Smooth muscle cell (in vitro differentiated cells): ENCODE results near the gene HOXA6. TPM values are rescaled to one million over a fixed set of nuclear protein-coding genes. Genes with fewer than 3 reads are reported as not detected.

ENCODE experiments used
- DNase-seq: peaks from one replicate; lab custom pipeline; 2025; ENCODE audit not compliant: unreplicated experiment; lab: John Stamatoyannopoulos, UW
- H2AFZ ChIP-seq: fragments of 200-600 bp; sonication (generic); 2 replicates; pipeline ENCODE4 v1.6.0; 2016; ENCODE audit warnings: antibody characterized with exemption, low read depth, mild to moderate bottlenecking
- H3F3A ChIP-seq: fragments of 200-600 bp; sonication (generic); 2 replicates; pipeline ENCODE4 v1.6.0; 2017; ENCODE audit warnings: antibody characterized with exemption, low read depth
- H3K27ac ChIP-seq: fragments of 200-600 bp; sonication (generic); 2 replicates; pipeline ENCODE4 v1.5.1; 2016; ENCODE audit warnings: low read depth, mild to moderate bottlenecking
- H3K27me3 ChIP-seq: fragments of 200-600 bp; sonication (generic); 2 replicates; pipeline ENCODE4 v1.6.1; 2016; ENCODE audit warnings: low read depth, mild to moderate bottlenecking
- H3K36me3 ChIP-seq: fragments of 200-600 bp; sonication (generic); 2 replicates; pipeline ENCODE4 v1.5.1; 2016; ENCODE audit warnings: low read depth
- H3K4me1 ChIP-seq: fragments of 200-600 bp; sonication (generic); 2 replicates; pipeline ENCODE4 v1.5.1; 2016; ENCODE audit warnings: low read depth
- H3K4me2 ChIP-seq: fragments of 200-600 bp; sonication (generic); 2 replicates; pipeline ENCODE4 v1.6.0; 2016; ENCODE audit warnings: mild to moderate bottlenecking
- H3K4me3 ChIP-seq: fragments of 200-600 bp; sonication (generic); 2 replicates; pipeline ENCODE4 v1.5.1; 2016; ENCODE audit warnings: mild to moderate bottlenecking
- H3K79me2 ChIP-seq: fragments of 200-600 bp; sonication (generic); 2 replicates; pipeline ENCODE4 v1.6.0; 2016; ENCODE audit warnings: low read depth, mild to moderate bottlenecking
- H3K9ac ChIP-seq: fragments of 200-600 bp; sonication (generic); 2 replicates; pipeline ENCODE4 v1.6.0; 2016; ENCODE audit warnings: low read depth
- H3K9me3 ChIP-seq: fragments of 200-600 bp; sonication (generic); replicated peaks from 2 replicates; pipeline ENCODE4 v1.5.1; 2016; ENCODE audit warnings: low read depth
- H4K20me1 ChIP-seq: fragments of 200-600 bp; sonication (generic); 2 replicates; pipeline ENCODE4 v1.6.0; 2016; ENCODE audit warnings: low read depth
- WGBS: methylation state at CpG from one replicate; pipeline ENCODE4 v1.1.7; 2016; ENCODE audit warnings: low lambda C conversion rate; 5-methylcytosine and 5-hydroxymethylcytosine counted together
- polyA plus RNA-seq: library from polyadenylated mRNA; unstranded; fragments of >200 nt; fragmentation: Nextera tagmentation; extraction: Ambion mirVana; gene quantifications from 2 replicates; pipeline ENCODE4 v1.2.1, GENCODE V29; 2016
- total RNA-seq: library from RNA; depleted of rRNA; stranded (reverse); fragments of >200 nt; gene quantifications from 2 replicates; pipeline ENCODE4 v1.2.3, GENCODE V29; 2014
- TF ChIP-seq, protein P1 (sequence below): fragments of 200-600 bp; sonication (generic); IDR thresholded peaks from 2 replicates; pipeline ENCODE4 v1.5.1; 2017; ENCODE audit warnings: borderline replicate concordance, mild to moderate bottlenecking, antibody characterized with exemption; ENCODE audit not compliant: insufficient read depth, poor library complexity, severe bottlenecking

HOXA6 gene
- total and polyA plus RNA-seq, 2 experiments from 2014 or later = 0.56 to 0.58 TPM

GRCh38 chr7:27182285-27182841 lies 34.8 kb upstream of the HOXA6 start:
- TF ChIP-seq, protein P1, sequence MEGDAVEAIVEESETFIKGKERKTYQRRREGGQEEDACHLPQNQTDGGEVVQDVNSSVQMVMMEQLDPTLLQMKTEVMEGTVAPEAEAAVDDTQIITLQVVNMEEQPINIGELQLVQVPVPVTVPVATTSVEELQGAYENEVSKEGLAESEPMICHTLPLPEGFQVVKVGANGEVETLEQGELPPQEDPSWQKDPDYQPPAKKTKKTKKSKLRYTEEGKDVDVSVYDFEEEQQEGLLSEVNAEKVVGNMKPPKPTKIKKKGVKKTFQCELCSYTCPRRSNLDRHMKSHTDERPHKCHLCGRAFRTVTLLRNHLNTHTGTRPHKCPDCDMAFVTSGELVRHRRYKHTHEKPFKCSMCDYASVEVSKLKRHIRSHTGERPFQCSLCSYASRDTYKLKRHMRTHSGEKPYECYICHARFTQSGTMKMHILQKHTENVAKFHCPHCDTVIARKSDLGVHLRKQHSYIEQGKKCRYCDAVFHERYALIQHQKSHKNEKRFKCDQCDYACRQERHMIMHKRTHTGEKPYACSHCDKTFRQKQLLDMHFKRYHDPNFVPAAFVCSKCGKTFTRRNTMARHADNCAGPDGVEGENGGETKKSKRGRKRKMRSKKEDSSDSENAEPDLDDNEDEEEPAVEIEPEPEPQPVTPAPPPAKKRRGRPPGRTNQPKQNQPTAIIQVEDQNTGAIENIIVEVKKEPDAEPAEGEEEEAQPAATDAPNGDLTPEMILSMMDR = no peak
- Histone ChIP-seq H3K27me3 (no peaks in the 10 kb centered on the region), H3K9me3 (no peaks in the 10 kb centered on the region), H3K4me2 (peak overlapping the region; percentile 89), H3K79me2 (peaks cover 80% of the 10 kb centered on the region), H3K36me3 (no peaks in the 10 kb centered on the region), H2AFZ (no peak overlapping the region), H4K20me1 (peaks cover 11% of the 10 kb centered on the region), H3K4me1 (peaks cover 12% of the 10 kb centered on the region), H3K4me3 (peak overlapping the region; percentile 60), H3K27ac (peak overlapping the region; percentile 95), H3F3A (peaks cover 5% of the 10 kb centered on the region), H3K9ac (no peak overlapping the region)
- WGBS = 31% methylated on average over 4 of the region's 4 CpGs
- no peak for DNase-seq

DNA sequence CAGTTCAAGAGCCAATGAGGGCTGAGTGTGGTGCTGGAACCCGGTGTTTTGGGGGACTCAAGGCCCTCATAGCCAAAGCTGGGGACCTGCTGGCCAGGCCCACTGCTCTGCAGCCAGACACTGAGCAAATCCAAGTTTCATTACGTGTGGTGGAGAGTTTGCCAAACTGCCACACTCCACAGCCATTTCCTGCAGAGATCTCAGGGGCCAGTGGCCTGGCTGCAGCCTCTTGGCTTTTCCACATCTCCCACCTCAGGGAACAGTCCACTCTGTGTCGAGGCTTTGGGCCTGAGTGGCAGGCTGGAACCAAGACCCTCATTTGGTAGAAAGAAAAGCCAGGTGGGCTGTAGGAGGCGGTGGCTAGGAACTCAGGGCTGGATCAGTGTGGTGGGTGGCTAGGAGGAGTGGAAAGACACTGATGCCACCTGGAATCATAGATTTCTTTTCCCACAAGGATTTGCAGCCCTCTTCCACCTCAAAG lies 34.3 kb upstream of the HOXA6 start:
- TF ChIP-seq, protein P1 = no peak
- Histone ChIP-seq H4K20me1 (peaks cover 11% of the 10 kb centered on the region), H3F3A (no peaks in the 10 kb centered on the region), H3K27ac (peak overlapping the region; percentile 95), H3K4me3 (peak overlapping the region; percentile 60), H3K4me1 (peaks cover 8% of the 10 kb centered on the region), H3K27me3 (no peaks in the 10 kb centered on the region), H3K79me2 (peaks cover 80% of the 10 kb centered on the region), H3K9me3 (no peaks in the 10 kb centered on the region), H2AFZ (no peak overlapping the region), H3K36me3 (no peaks in the 10 kb centered on the region), H3K9ac (no peak overlapping the region), H3K4me2 (peak overlapping the region; percentile 89)
- WGBS = 49% methylated on average over 4 of the region's 4 CpGs
- no peak for DNase-seq

GRCh38 chr7:27180431-27181420 lies 33.2 kb upstream of the HOXA6 start:
- Histone ChIP-seq H3K27me3 (no peaks in the 10 kb centered on the region), H4K20me1 (peaks cover 19% of the 10 kb centered on the region), H3K79me2 (peaks cover 80% of the 10 kb centered on the region), H3F3A (no peaks in the 10 kb centered on the region), H3K4me3 (peak overlapping the region; percentile 67), H2AFZ (peak overlapping the region; percentile 74), H3K27ac (peak overlapping the region; percentile 95), H3K4me1 (peaks cover 7% of the 10 kb centered on the region), H3K9me3 (no peaks in the 10 kb centered on the region), H3K9ac (peak overlapping the region; percentile 75), H3K4me2 (peak overlapping the region; percentile 89), H3K36me3 (no peaks in the 10 kb centered on the region)
- no peak for DNase-seq
- 41% methylated on average over 12 of the region's 12 CpGs for WGBS
- TF ChIP-seq, protein P1 = no peak
